Activated T-helper 2 cell treated with anti-CD3 and anti-CD28 coated beads, Interferon-gamma antibody, Interleukin-2, Interleukin-4, amounts not matched to agents 10 μg/mL and 5 μg/mL and 100 μg/mL, durations not matched to agents 14 hours and 24 hours and 36 hours (primary cell): ENCODE results near the gene IREB2. TPM values are rescaled to one million over a fixed set of nuclear protein-coding genes. Genes with fewer than 3 reads are reported as not detected.
"Not testable (repeated sequence)": the region's sequence is repeated elsewhere in the genome, so short reads cannot be mapped to it uniquely, and the experiment has no call there.

Source experiments
- DNase-seq: peaks from one replicate; pipeline ENCODE4 v3.0.0; 2021; ENCODE audit warnings: low spot score
- H3K27ac Mint-ChIP-seq: one replicate; pipeline ENCODE4 v1.8.0; 2021; ENCODE audit warnings: mixed read lengths
- H3K27me3 Mint-ChIP-seq: one replicate; pipeline ENCODE4 v1.8.0; 2021; ENCODE audit warnings: low read depth, mixed read lengths
- H3K36me3 Mint-ChIP-seq: one replicate; pipeline ENCODE4 v1.8.0; 2021; ENCODE audit warnings: low read depth, mixed read lengths
- H3K4me1 Mint-ChIP-seq: one replicate; pipeline ENCODE4 v1.8.0; 2021; ENCODE audit warnings: low read depth, mixed read lengths
- H3K4me3 Mint-ChIP-seq: one replicate; pipeline ENCODE4 v1.8.0; 2021; ENCODE audit warnings: low read depth, mild to moderate bottlenecking, moderate library complexity, mixed read lengths
- H3K9me3 Mint-ChIP-seq: one replicate; pipeline ENCODE4 v1.8.0; 2021; ENCODE audit warnings: mixed read lengths
- intact Hi-C: fragments of 100-400 bp; cut with micrococcal nuclease; formaldehyde crosslinking; loops from one replicate; pipeline ENCODE4 v1.15.1; 2023
- total RNA-seq: library from RNA; stranded (reverse); gene quantifications from 2 replicates; pipeline ENCODE4 v1.2.3, GENCODE V29; 2022

The IREB2 gene
- total RNA-seq, 1 donor from 2014 or later: 97.8 TPM

DNA sequence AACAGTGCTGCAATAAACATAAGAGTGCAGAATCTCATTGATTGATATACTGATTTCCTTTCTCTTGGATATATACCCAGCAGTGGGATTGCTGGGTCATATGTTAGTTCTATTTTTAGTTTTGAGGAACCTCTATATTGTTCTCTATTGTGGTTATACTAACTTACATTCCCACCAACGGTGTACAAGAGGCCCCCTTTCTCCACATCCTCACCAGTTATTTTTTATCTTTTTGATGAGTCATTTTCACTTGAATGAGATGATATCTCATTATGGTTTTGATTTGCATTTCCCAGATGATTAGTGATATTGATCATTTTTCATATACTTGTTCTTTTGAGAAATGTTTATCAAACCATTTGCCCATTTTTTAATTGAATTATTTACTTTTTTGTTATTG lies 12.4 kb upstream of the IREB2 start:
- Mint-ChIP-seq H3K36me3 (no peaks in the 10 kb centered on the region), H3K27ac (peak overlapping the region; percentile 19), H3K27me3 (peaks cover 2% of the 10 kb centered on the region), H3K9me3 (no peaks in the 10 kb centered on the region), H3K4me1 (peaks cover 38% of the 10 kb centered on the region), H3K4me3 (no peak overlapping the region)
- DNase-seq: no peak
- intact Hi-C loops: no loop called here

DNA sequence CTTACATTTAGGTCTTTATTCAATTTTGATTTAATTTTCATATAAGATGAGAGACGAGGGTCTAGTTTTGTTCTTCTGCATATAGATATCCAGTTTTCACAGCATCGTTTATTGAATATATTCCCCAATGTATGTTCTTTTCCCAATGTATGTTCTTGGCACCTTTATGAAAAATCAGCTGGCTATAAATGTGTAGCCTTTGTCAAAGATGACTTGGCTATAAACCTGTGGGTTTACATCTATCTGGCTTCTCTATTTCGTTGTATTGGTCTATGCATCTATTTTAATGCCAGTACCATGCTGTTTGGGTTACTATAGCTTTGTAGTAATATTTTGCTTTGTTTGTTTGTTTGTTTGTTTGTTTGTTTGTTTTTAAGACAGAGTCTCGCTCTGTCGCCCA lies 11.7 kb upstream of the IREB2 start:
- no peak for DNase-seq
- H3K4me1 Mint-ChIP-seq: peaks cover 38% of the 10 kb centered on the region
- no peak overlapping the region for H3K4me3 Mint-ChIP-seq
- peaks cover 2% of the 10 kb centered on the region for H3K27me3 Mint-ChIP-seq
- H3K36me3 Mint-ChIP-seq: no peaks in the 10 kb centered on the region
- H3K9me3 Mint-ChIP-seq: no peaks in the 10 kb centered on the region
- intact Hi-C loops: no loop called here
- peak overlapping the region; percentile 19 for H3K27ac Mint-ChIP-seq

DNA sequence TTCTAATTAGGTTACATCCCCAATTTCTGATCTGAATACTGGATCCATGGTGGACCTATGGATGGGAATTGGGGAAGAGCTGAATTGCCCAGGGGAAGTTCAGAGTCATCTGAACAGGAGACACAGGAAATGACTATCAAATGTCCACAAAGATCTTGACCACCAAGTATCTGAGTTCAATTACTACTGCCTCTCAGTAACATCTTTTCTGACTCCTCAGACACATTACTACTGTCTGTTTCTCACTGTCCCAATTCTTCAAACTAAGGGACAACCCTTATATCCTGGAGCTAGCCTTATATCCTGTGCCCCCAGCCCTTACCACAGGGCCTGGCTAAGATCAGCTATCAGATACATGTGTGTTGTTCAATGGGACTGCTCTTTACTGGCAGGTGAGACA lies 10.1 kb upstream of the IREB2 start:
- H3K4me1 Mint-ChIP-seq: peaks cover 43% of the 10 kb centered on the region
- H3K27ac Mint-ChIP-seq: no peak overlapping the region
- intact Hi-C loops: no loop called here
- no peaks in the 10 kb centered on the region for H3K9me3 Mint-ChIP-seq
- H3K27me3 Mint-ChIP-seq: no peaks in the 10 kb centered on the region
- no peak overlapping the region for H3K4me3 Mint-ChIP-seq
- no peaks in the 10 kb centered on the region for H3K36me3 Mint-ChIP-seq
- DNase-seq: no peak

DNA sequence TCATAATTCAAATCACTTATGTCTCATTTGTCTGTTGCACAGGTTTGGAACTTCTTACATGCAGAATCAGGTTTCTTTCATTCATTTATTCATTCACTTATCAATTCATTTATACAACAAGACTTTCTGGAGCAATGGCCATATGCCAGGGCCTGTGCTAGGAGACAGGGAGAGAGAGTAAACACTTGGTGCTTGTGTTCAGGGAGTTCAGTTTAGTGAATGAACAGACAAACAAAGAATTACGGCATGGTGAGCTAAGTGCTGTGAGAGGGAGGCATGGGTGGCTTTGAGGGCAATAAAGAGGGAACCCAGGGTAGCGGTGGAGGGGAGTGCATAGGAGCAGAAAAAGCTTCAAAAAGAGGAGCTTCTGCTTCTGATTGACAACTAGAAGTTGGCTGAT lies 8.5 kb upstream of the IREB2 start:
- Mint-ChIP-seq H3K9me3 (no peaks in the 10 kb centered on the region), H3K27ac (no peak overlapping the region), H3K4me3 (no peak overlapping the region), H3K36me3 (no peaks in the 10 kb centered on the region), H3K4me1 (peaks cover 34% of the 10 kb centered on the region), H3K27me3 (no peaks in the 10 kb centered on the region)
- no peak for DNase-seq
- intact Hi-C loops: no loop called here

DNA sequence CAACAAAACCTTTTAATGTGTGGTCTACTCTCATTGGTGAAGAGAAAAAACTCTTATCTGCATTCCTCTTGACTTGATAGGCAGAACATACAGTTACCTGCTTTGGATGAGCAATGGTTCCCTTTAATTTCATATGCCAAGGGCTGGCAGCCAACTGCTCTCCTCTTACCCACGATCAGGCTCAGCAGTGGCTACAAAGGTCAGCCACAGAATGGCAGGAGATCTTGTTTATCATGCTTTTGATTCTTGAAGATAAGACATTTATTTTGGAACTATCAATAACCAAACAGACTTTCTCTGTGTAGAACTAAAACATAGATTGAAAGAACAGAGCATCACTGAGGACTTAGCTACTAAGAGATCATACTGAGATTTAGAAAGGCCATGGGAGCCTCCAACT lies 6.1 kb upstream of the IREB2 start:
- no peaks in the 10 kb centered on the region for H3K9me3 Mint-ChIP-seq
- intact Hi-C loops: loop anchor here (10.0 kb wide), 2 partner anchors 277 to 377 kb away; no protein-coding TSS in a partner anchor
- H3K4me1 Mint-ChIP-seq: peaks cover 22% of the 10 kb centered on the region
- H3K27ac Mint-ChIP-seq: peak overlapping the region; percentile 40
- H3K36me3 Mint-ChIP-seq: no peaks in the 10 kb centered on the region
- H3K4me3 Mint-ChIP-seq: no peak overlapping the region
- DNase-seq: no peak
- H3K27me3 Mint-ChIP-seq: no peaks in the 10 kb centered on the region

DNA sequence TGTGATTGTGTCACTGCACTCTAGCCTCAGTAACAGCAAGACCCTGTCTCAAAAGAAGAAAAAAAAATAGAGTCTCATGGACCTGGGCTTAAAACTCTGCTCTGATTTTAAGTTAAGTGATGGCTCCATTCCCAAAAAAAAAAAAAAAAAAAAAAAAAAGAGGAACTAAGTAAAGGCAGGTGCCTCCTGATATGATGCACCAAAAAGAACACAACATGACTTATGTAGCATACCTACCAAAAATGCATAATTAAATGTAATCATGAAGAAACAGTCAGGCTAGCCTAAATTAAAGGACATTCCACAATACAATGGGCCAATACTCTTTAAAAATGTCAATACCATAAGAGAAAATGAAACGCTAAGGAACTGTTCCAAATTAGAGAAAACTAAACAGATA lies 5.4 kb upstream of the IREB2 start:
- no peaks in the 10 kb centered on the region for H3K9me3 Mint-ChIP-seq
- no peaks in the 10 kb centered on the region for H3K36me3 Mint-ChIP-seq
- no peak overlapping the region for H3K27ac Mint-ChIP-seq
- no peak overlapping the region for H3K4me3 Mint-ChIP-seq
- intact Hi-C loops: loop anchor here (10.0 kb wide), 2 partner anchors 278 to 378 kb away; no protein-coding TSS in a partner anchor
- DNase-seq: no peak
- peaks cover 22% of the 10 kb centered on the region for H3K4me1 Mint-ChIP-seq
- H3K27me3 Mint-ChIP-seq: no peaks in the 10 kb centered on the region

DNA sequence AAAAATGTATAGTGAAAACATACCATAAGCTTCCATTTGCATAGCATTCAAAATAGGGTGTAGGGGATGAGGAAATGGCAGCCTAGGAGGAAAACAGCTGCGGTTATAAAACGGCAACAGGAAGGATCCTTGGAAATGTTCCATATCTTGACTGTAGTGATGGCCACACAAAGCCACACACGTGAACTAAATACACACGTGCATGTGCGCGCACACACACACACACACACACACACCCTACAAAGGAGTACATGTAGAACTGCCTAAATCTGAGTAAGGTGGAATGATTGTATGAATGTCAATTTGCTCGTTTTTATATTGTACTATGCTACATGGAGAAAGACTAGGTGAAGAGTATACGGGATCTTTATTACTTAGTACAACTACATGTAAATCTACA lies 3.9 kb upstream of the IREB2 start:
- intact Hi-C loops: loop anchor here (10.0 kb wide), 2 partner anchors 279 to 379 kb away; no protein-coding TSS in a partner anchor
- peaks cover 3% of the 10 kb centered on the region for H3K36me3 Mint-ChIP-seq
- H3K27ac Mint-ChIP-seq: no peak overlapping the region
- no peak for DNase-seq
- H3K9me3 Mint-ChIP-seq: no peaks in the 10 kb centered on the region
- peaks cover 17% of the 10 kb centered on the region for H3K4me1 Mint-ChIP-seq
- H3K27me3 Mint-ChIP-seq: no peaks in the 10 kb centered on the region
- H3K4me3 Mint-ChIP-seq: no peak overlapping the region

DNA sequence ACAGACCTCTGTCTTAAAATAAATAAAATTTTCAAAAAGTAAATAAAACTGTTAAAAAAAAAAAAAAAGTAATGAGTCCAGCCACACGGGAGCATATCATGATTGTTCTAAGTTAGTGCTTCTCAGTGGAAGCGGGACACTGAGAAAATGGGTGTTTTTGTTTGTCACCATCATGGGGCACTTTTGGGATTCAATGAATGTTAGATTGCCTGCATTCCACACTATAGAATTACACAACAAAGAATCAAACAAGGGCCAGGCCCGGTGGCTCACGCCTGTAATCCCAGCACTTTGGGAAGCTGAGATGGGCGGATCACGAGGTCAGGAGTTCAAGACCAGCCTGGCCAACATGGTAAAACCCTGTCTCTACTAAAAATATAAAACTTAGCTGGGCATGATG lies 3.3 kb upstream of the IREB2 start:
- intact Hi-C loops: loop anchor here (5.0 to 10.0 kb wide), 5 partner anchors 73 to 438 kb away; partner anchors contain the start of genes HYKK, MORF4L1 and SKIC8

DNA sequence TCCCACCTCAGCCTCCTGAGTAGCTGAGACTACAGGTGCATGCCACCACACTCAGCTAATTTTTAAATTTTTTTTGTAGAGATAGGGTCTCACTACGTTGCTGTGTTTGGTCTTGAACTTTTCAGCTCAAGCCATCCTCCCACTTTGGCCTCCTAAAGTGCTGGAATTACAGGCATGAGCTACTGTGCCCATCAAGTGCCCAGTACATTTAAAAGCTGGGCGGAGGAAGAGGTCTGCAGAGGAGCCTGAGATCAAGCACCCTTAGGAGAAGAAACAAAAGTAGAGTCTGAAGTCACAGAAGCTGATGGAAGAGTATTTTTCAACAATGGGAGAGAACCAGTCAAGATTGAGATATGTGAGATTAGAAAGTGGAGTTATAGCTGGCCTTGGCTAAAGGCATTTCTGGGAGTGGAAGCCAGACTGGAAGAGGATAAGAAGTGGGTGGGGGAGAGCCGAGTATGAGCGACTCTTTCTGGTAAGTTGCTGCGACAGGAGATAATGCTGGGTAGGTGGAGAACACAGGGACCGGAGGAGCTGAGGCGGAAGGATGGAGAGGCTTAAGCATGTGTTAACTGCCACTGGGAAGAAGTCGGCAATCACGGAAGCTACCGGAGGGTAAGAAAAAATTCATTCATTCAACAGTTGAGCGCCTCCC lies 782 bp upstream of the IREB2 start:
- peak overlapping the region; percentile 87 for H3K4me3 Mint-ChIP-seq
- H3K4me1 Mint-ChIP-seq: peaks cover 33% of the 10 kb centered on the region
- intact Hi-C loops: loop anchor here (5.0 to 10.0 kb wide), 5 partner anchors 70 to 435 kb away; partner anchors contain the start of genes HYKK, MORF4L1 and SKIC8
- H3K27me3 Mint-ChIP-seq: no peaks in the 10 kb centered on the region
- H3K36me3 Mint-ChIP-seq: peaks cover 26% of the 10 kb centered on the region
- H3K9me3 Mint-ChIP-seq: no peaks in the 10 kb centered on the region
- DNase-seq: no peak
- peak overlapping the region; percentile 94 for H3K27ac Mint-ChIP-seq

More for the DNA sequence above, 3.3 kb upstream of the IREB2 start:
- not testable (repeated sequence) for H3K36me3 Mint-ChIP-seq, H3K27me3 Mint-ChIP-seq, H3K4me3 Mint-ChIP-seq, H3K9me3 Mint-ChIP-seq, DNase-seq, H3K27ac Mint-ChIP-seq
- peaks cover 20% of the 10 kb centered on the region for H3K4me1 Mint-ChIP-seq

DNA sequence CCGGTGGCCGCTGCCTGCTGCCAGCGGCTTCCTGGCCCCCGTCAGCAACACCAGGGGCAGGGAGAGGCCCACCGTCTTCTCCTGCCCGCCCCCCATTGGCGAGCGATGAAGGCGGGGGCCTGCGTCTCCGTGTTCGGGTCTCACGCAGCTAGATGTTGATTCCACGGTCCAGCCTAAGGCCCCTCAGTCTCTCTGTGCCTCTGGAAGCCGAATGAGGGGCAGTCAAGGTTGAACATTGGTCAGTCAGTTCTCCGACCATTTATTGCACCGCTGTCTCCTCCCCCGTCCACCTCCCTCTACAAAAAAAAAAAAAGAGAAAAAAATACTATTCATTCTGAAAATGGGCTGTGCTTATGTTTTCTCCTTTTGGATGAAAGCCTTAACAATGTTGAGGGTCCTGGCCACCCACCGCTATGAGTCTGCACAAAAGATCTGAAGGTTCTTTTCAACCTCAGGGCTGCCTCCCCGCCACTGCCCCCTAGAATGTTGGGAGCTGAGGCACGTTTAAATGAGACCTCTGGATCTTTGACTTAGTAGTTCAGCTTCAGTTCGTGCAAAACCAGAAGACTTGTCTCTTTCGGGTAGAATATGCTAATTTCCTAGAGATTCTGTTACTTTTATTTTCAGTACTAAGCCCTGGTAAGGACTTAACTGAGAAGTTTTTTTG lies 736 bp downstream of the IREB2 start:
- Mint-ChIP-seq H3K27me3 (no peaks in the 10 kb centered on the region), H3K9me3 (no peaks in the 10 kb centered on the region), H3K4me1 (peaks cover 42% of the 10 kb centered on the region), H3K27ac (peak overlapping the region; percentile 92), H3K36me3 (peaks cover 37% of the 10 kb centered on the region), H3K4me3 (peak overlapping the region; percentile 87)
- intact Hi-C loops: loop anchor here (2.0 to 10.0 kb wide), 6 partner anchors 69 to 434 kb away; partner anchors contain the start of genes HYKK, MORF4L1, PSMA4 and SKIC8
- DNase-seq: no peak

DNA sequence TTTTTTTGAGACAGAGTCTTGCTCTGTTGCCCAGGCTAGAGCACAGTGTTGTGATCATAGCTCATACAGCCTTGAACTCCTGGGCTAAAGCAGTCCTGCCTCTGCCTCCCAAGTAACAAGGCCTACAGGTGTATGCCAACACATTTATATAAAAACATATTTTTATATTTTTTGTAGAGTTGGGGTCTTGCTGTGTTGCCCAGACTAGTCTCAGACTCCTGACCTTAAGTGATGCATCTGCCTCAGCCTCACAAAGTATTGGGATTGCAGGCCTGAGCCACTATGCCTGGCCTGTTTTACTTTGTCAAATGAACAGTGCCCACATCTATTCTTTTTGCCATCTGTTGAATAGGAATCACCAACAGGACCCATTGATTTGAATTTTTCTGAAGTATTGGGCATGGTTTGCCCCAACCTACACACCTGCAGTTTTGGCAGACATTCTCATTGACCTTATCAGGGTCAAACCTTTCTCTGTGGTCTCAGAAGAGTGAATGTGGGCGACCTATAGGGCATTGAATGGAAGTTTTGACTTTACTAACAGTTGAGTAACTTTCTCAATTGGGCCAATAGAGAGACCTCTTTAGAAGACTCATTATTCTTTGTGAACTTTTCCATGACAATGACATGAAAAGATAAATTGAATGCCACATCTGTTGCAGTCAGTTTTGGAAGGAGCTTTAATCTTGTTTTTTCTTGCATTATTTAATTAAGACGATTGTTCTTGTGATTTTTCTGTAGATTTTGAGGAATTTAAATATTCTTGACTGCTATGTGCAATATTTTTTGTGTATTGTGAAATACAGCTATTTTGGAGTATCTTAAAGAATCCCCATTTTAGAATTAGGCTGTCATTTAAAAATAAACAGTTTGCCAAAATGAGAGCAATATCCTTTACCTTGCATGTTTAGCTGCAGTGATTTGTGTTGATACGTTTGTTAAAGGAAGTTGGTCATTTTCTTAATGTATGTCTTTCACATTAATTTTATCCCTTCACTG lies 2.7 kb downstream of the IREB2 start:
- Mint-ChIP-seq H3K4me1 (peaks cover 53% of the 10 kb centered on the region), H3K36me3 (peaks cover 53% of the 10 kb centered on the region), H3K9me3 (no peaks in the 10 kb centered on the region), H3K27ac (peak overlapping the region; percentile 89), H3K4me3 (peak overlapping the region; percentile 66), H3K27me3 (no peaks in the 10 kb centered on the region)
- intact Hi-C loops: loop anchor here (5.0 kb wide), 1 partner anchor 37 kb away; no protein-coding TSS in a partner anchor
- no peak for DNase-seq

DNA sequence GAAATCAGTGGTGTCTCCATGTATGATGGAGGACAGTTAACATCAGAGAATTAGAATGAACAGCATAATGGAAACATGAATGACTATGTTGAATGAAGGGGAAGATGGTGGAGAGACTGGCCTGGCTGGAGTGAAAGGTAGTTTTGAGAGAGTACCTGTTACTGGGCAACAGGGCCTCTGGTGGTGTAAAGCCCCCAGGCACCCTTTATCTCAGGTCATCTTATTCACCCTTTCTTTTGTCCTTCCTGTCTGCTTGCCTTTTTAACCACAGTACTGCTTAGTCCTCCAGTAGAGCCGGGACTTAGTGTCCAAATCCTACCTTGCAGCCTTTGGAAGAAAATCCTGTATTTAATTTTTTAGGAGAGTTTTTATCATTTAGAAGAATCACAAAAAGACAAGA lies 6.2 kb downstream of the IREB2 start:
- Mint-ChIP-seq H3K9me3 (no peaks in the 10 kb centered on the region), H3K4me3 (no peak overlapping the region), H3K27me3 (no peaks in the 10 kb centered on the region), H3K27ac (peak overlapping the region; percentile 42), H3K4me1 (peaks cover 57% of the 10 kb centered on the region), H3K36me3 (peaks cover 72% of the 10 kb centered on the region)
- no peak for DNase-seq
- intact Hi-C loops: loop anchor here (5.0 kb wide), 1 partner anchor 33 kb away; no protein-coding TSS in a partner anchor
